Measurements from ENCODE around the gene ITSN1. TPM values are rescaled to one million over a fixed set of nuclear protein-coding genes. Genes with fewer than 3 reads are reported as not detected.

ITSN1 gene
- total and polyA plus RNA-seq, 2 donors = 44.4 to 81.7 TPM

- no peak for DNase-seq (ENCODE audit: extremely low spot score)
- H3K36me3 ChIP-seq (ENCODE audit: insufficient read depth) = no peaks in the 10 kb centered on the region
- 80% methylated on average over 3 of the region's 3 CpGs for WGBS
Observed at GRCh38 chr21:33846141-33846540, 203.8 kb downstream of the ITSN1 start.

GRCh38 chr21:33847588-33848248 lies 205.4 kb downstream of the ITSN1 start:
- no peak for DNase-seq (ENCODE audit: extremely low spot score)
- Histone ChIP-seq H3K27ac (ENCODE audit: low read depth) (no peak overlapping the region), H3K4me1 (ENCODE audit: insufficient read depth) (no peaks in the 10 kb centered on the region), H3K36me3 (ENCODE audit: insufficient read depth) (no peaks in the 10 kb centered on the region), H3K4me3 (ENCODE audit: low read depth, low read length) (no peak overlapping the region)
- WGBS = 85% methylated on average over 19 of the region's 19 CpGs

More at GRCh38 chr21:33846141-33846540, 203.8 kb downstream of the ITSN1 start:
- no peak overlapping the region for H3K4me3 ChIP-seq (ENCODE audit: low read depth, low read length)
- no peaks in the 10 kb centered on the region for H3K4me1 ChIP-seq (ENCODE audit: insufficient read depth)
- no peak overlapping the region for H3K27ac ChIP-seq (ENCODE audit: low read depth)

- H3K27ac ChIP-seq (ENCODE audit: low read depth) = no peak overlapping the region
- H3K36me3 ChIP-seq (ENCODE audit: insufficient read depth) = no peaks in the 10 kb centered on the region
- H3K4me1 ChIP-seq (ENCODE audit: insufficient read depth) = no peaks in the 10 kb centered on the region
- H3K4me3 ChIP-seq (ENCODE audit: low read depth, low read length) = no peak overlapping the region
- no peak for DNase-seq (ENCODE audit: extremely low spot score)
- 90% methylated on average over 17 of the region's 17 CpGs for WGBS
Observed at GRCh38 chr21:33848249-33848953, 206.1 kb downstream of the ITSN1 start.

- Histone ChIP-seq H3K27ac (ENCODE audit: low read depth) (no peak overlapping the region), H3K4me3 (ENCODE audit: low read depth, low read length) (no peak overlapping the region), H3K36me3 (ENCODE audit: insufficient read depth) (no peaks in the 10 kb centered on the region), H3K4me1 (ENCODE audit: insufficient read depth) (no peaks in the 10 kb centered on the region)
- DNase-seq (ENCODE audit: extremely low spot score) = no peak
Observed at GRCh38 chr21:33849834-33850233, 207.5 kb downstream of the ITSN1 start.

GRCh38 chr21:33850401-33850800 lies 208.1 kb downstream of the ITSN1 start:
- no peaks in the 10 kb centered on the region for H3K4me1 ChIP-seq (ENCODE audit: insufficient read depth)
- 90% methylated on average over 11 of the region's 11 CpGs for WGBS
- H3K4me3 ChIP-seq (ENCODE audit: low read depth, low read length) = no peak overlapping the region
- H3K36me3 ChIP-seq (ENCODE audit: insufficient read depth) = no peaks in the 10 kb centered on the region
- no peak for DNase-seq (ENCODE audit: extremely low spot score)
- no peak overlapping the region for H3K27ac ChIP-seq (ENCODE audit: low read depth)

- no peaks in the 10 kb centered on the region for H3K4me1 ChIP-seq (ENCODE audit: insufficient read depth)
- no peak for DNase-seq (ENCODE audit: extremely low spot score)
- 94% methylated on average over 9 of the region's 9 CpGs for WGBS
- H3K4me3 ChIP-seq (ENCODE audit: low read depth, low read length) = no peak overlapping the region
- H3K36me3 ChIP-seq (ENCODE audit: insufficient read depth) = no peaks in the 10 kb centered on the region
- H3K27ac ChIP-seq (ENCODE audit: low read depth) = no peak overlapping the region
Observed at GRCh38 chr21:33850985-33851384, 208.7 kb downstream of the ITSN1 start.

- H3K36me3 ChIP-seq (ENCODE audit: insufficient read depth) = no peaks in the 10 kb centered on the region
- H3K27ac ChIP-seq (ENCODE audit: low read depth) = no peak overlapping the region
- DNase-seq (ENCODE audit: extremely low spot score) = no peak
- no peak overlapping the region for H3K4me3 ChIP-seq (ENCODE audit: low read depth, low read length)
- 72% methylated on average over 6 of the region's 6 CpGs for WGBS
- H3K4me1 ChIP-seq (ENCODE audit: insufficient read depth) = no peaks in the 10 kb centered on the region
Observed at GRCh38 chr21:33852485-33852884, 210.2 kb downstream of the ITSN1 start.

- no peak overlapping the region for H3K4me3 ChIP-seq (ENCODE audit: low read depth, low read length)
- WGBS = 60% methylated on average over 5 of the region's 5 CpGs
- DNase-seq (ENCODE audit: extremely low spot score) = no peak
- H3K27ac ChIP-seq (ENCODE audit: low read depth) = no peak overlapping the region
- no peaks in the 10 kb centered on the region for H3K4me1 ChIP-seq (ENCODE audit: insufficient read depth)
- no peaks in the 10 kb centered on the region for H3K36me3 ChIP-seq (ENCODE audit: insufficient read depth)
Observed at GRCh38 chr21:33854604-33855003, 212.3 kb downstream of the ITSN1 start.

GRCh38 chr21:33855190-33855589 lies 212.9 kb downstream of the ITSN1 start:
- DNase-seq (ENCODE audit: extremely low spot score) = no peak
- 95% methylated on average over 6 of the region's 6 CpGs for WGBS

GRCh38 chr21:33856893-33857527 lies 214.7 kb downstream of the ITSN1 start:
- Histone ChIP-seq H3K4me1 (ENCODE audit: insufficient read depth) (no peaks in the 10 kb centered on the region), H3K4me3 (ENCODE audit: low read depth, low read length) (no peak overlapping the region), H3K27ac (ENCODE audit: low read depth) (no peak overlapping the region), H3K36me3 (ENCODE audit: insufficient read depth) (no peaks in the 10 kb centered on the region)
- no peak for DNase-seq (ENCODE audit: extremely low spot score)
- WGBS = 95% methylated on average over 17 of the region's 17 CpGs

More at GRCh38 chr21:33855190-33855589, 212.9 kb downstream of the ITSN1 start:
- no peaks in the 10 kb centered on the region for H3K4me1 ChIP-seq (ENCODE audit: insufficient read depth)
- no peak overlapping the region for H3K27ac ChIP-seq (ENCODE audit: low read depth)
- no peaks in the 10 kb centered on the region for H3K36me3 ChIP-seq (ENCODE audit: insufficient read depth)
- H3K4me3 ChIP-seq (ENCODE audit: low read depth, low read length) = no peak overlapping the region

GRCh38 chr21:33857846-33858666 lies 215.8 kb downstream of the ITSN1 start:
- H3K4me3 ChIP-seq (ENCODE audit: low read depth, low read length) = no peak overlapping the region
- WGBS = 83% methylated on average over 25 of the region's 25 CpGs
- H3K36me3 ChIP-seq (ENCODE audit: insufficient read depth) = no peaks in the 10 kb centered on the region
- H3K4me1 ChIP-seq (ENCODE audit: insufficient read depth) = no peaks in the 10 kb centered on the region
- no peak overlapping the region for H3K27ac ChIP-seq (ENCODE audit: low read depth)
- DNase-seq (ENCODE audit: extremely low spot score) = no peak

GRCh38 chr21:33858667-33859372 lies 216.5 kb downstream of the ITSN1 start:
- WGBS = 35% methylated on average over 15 of the region's 15 CpGs
- Histone ChIP-seq H3K4me1 (ENCODE audit: insufficient read depth) (no peaks in the 10 kb centered on the region), H3K36me3 (ENCODE audit: insufficient read depth) (no peaks in the 10 kb centered on the region), H3K27ac (ENCODE audit: low read depth) (no peak overlapping the region), H3K4me3 (ENCODE audit: low read depth, low read length) (no peak overlapping the region)
- no peak for DNase-seq (ENCODE audit: extremely low spot score)
